ENCODE data around the gene CCDC71L. TPM values are rescaled to one million over a fixed set of nuclear protein-coding genes. Genes with fewer than 3 reads are reported as not detected.

CCDC71L gene
- total and polyA plus RNA-seq, 2 donors (not counting 1 experiment from before 2014, with no cell fraction given), result 20.3 to 39.1 TPM

GRCh38 chr7:106671160-106671559 lies 10.2 kb upstream of the CCDC71L start:
- Histone ChIP-seq H3K4me1 (ENCODE audit: control insufficient read depth, extremely low read depth, insufficient read depth, low read length) (no peaks in the 10 kb centered on the region), H3K27me3 (ENCODE audit: control insufficient read depth, insufficient read depth, low read length) (no peaks in the 10 kb centered on the region), H3K9ac (ENCODE audit: insufficient read depth, low read length) (no peak overlapping the region), H3K4me3 (replicated peaks in 1 of 4; ENCODE audit: control extremely low read depth in 1 of 4, insufficient read depth in 1 of 4, low read depth in 3 of 4, low read length in 4 of 4) (no peak overlapping the region), H3K36me3 (ENCODE audit: control insufficient read depth, insufficient read depth, low read length) (no peaks in the 10 kb centered on the region), H3K4me2 (ENCODE audit: extremely low read depth, insufficient read depth, low read length) (no peak overlapping the region), H2AFZ (ENCODE audit: low read length) (no peak overlapping the region), H3K27ac (ENCODE audit: insufficient read depth, low read length) (no peak overlapping the region), H3K79me2 (ENCODE audit: control insufficient read depth, insufficient read depth, low read length) (no peaks in the 10 kb centered on the region), H3K9me3 (ENCODE audit: control insufficient read depth, insufficient read depth, low read depth, low read length) (no peaks in the 10 kb centered on the region), H4K20me1 (ENCODE audit: control insufficient read depth, extremely low read depth, insufficient read depth, low read length) (no peaks in the 10 kb centered on the region)
- no peak for DNase-seq (ENCODE audit: low read depth in 2 of 2)
- TF ChIP-seq EZH2 (IDR thresholded peaks at IDR 0.05; ENCODE audit: low read length, missing control alignments), result no peak

GRCh38 chr7:106668861-106669524 lies 8.0 kb upstream of the CCDC71L start:
- no peaks in the 10 kb centered on the region for H3K27me3 ChIP-seq (ENCODE audit: control insufficient read depth, insufficient read depth, low read length)
- H3K9ac ChIP-seq (ENCODE audit: insufficient read depth, low read length), result no peak overlapping the region
- H3K27ac ChIP-seq (ENCODE audit: insufficient read depth, low read length), result no peak overlapping the region
- no peak overlapping the region for H2AFZ ChIP-seq (ENCODE audit: low read length)
- no peak overlapping the region for H3K4me2 ChIP-seq (ENCODE audit: extremely low read depth, insufficient read depth, low read length)
- TF ChIP-seq EZH2 (IDR thresholded peaks at IDR 0.05; ENCODE audit: low read length, missing control alignments), result no peak
- TF ChIP-seq, protein P1, sequence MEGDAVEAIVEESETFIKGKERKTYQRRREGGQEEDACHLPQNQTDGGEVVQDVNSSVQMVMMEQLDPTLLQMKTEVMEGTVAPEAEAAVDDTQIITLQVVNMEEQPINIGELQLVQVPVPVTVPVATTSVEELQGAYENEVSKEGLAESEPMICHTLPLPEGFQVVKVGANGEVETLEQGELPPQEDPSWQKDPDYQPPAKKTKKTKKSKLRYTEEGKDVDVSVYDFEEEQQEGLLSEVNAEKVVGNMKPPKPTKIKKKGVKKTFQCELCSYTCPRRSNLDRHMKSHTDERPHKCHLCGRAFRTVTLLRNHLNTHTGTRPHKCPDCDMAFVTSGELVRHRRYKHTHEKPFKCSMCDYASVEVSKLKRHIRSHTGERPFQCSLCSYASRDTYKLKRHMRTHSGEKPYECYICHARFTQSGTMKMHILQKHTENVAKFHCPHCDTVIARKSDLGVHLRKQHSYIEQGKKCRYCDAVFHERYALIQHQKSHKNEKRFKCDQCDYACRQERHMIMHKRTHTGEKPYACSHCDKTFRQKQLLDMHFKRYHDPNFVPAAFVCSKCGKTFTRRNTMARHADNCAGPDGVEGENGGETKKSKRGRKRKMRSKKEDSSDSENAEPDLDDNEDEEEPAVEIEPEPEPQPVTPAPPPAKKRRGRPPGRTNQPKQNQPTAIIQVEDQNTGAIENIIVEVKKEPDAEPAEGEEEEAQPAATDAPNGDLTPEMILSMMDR (conservative IDR thresholded peaks at IDR 0.05 in 1 of 2, IDR thresholded peaks at IDR 0.05 in 1 of 2; ENCODE audit: low read depth in 1 of 2, low read length in 2 of 2), result no peak
- no peak for DNase-seq (ENCODE audit: low read depth in 2 of 2)
- no peak overlapping the region for H3K4me3 ChIP-seq (replicated peaks in 1 of 4; ENCODE audit: control extremely low read depth in 1 of 4, insufficient read depth in 1 of 4, low read depth in 3 of 4, low read length in 4 of 4)
- H3K79me2 ChIP-seq (ENCODE audit: control insufficient read depth, insufficient read depth, low read length), result no peaks in the 10 kb centered on the region
- no peaks in the 10 kb centered on the region for H3K9me3 ChIP-seq (ENCODE audit: control insufficient read depth, insufficient read depth, low read depth, low read length)
- no peaks in the 10 kb centered on the region for H4K20me1 ChIP-seq (ENCODE audit: control insufficient read depth, extremely low read depth, insufficient read depth, low read length)
- no peaks in the 10 kb centered on the region for H3K4me1 ChIP-seq (ENCODE audit: control insufficient read depth, extremely low read depth, insufficient read depth, low read length)
- no peaks in the 10 kb centered on the region for H3K36me3 ChIP-seq (ENCODE audit: control insufficient read depth, insufficient read depth, low read length)

- Histone ChIP-seq H3K4me1 (ENCODE audit: control insufficient read depth, extremely low read depth, insufficient read depth, low read length) (peaks cover under 1% of the 10 kb centered on the region), H3K79me2 (ENCODE audit: control insufficient read depth, insufficient read depth, low read length) (no peaks in the 10 kb centered on the region), H4K20me1 (ENCODE audit: control insufficient read depth, extremely low read depth, insufficient read depth, low read length) (no peaks in the 10 kb centered on the region), H3K27me3 (ENCODE audit: control insufficient read depth, insufficient read depth, low read length) (no peaks in the 10 kb centered on the region), H3K27ac (ENCODE audit: insufficient read depth, low read length) (no peak overlapping the region), H3K36me3 (ENCODE audit: control insufficient read depth, insufficient read depth, low read length) (no peaks in the 10 kb centered on the region), H2AFZ (ENCODE audit: low read length) (no peak overlapping the region), H3K9me3 (ENCODE audit: control insufficient read depth, insufficient read depth, low read depth, low read length) (no peaks in the 10 kb centered on the region), H3K4me2 (ENCODE audit: extremely low read depth, insufficient read depth, low read length) (no peak overlapping the region), H3K9ac (ENCODE audit: insufficient read depth, low read length) (no peak overlapping the region), H3K4me3 (replicated peaks in 1 of 4; ENCODE audit: control extremely low read depth in 1 of 4, insufficient read depth in 1 of 4, low read depth in 3 of 4, low read length in 4 of 4) (no peak overlapping the region)
- DNase-seq (ENCODE audit: low read depth in 2 of 2), result no peak
- no peak for TF ChIP-seq EZH2 (IDR thresholded peaks at IDR 0.05; ENCODE audit: low read length, missing control alignments)
- TF ChIP-seq, protein P1 (conservative IDR thresholded peaks at IDR 0.05 in 1 of 2, IDR thresholded peaks at IDR 0.05 in 1 of 2; ENCODE audit: low read depth in 1 of 2, low read length in 2 of 2), result no peak
Measured at GRCh38 chr7:106666353-106666752, 5.4 kb upstream of the CCDC71L start.
